Esophagus squamous epithelium (tissue), 4 donors: ENCODE measurements around the gene SRRM2.

Experiments used
- CTCF ChIP-seq, 6 experiments: fragments of 450-650 bp in 4 of 6; fragments of 200-600 bp in 2 of 6; sonication (generic) in 2 of 6; IDR thresholded peaks; one replicate each; pipeline ENCODE4 v1.5.1; 2016 to 2019; ENCODE audit warnings: antibody characterized with exemption in 6 of 6, mild to moderate bottlenecking in 4 of 6, moderate library complexity in 4 of 6
- POLR2A ChIP-seq, 4 donors: fragments of 450-650 bp; IDR thresholded peaks; one replicate each; pipeline ENCODE4 v1.6.1; 2017; ENCODE audit warnings: antibody characterized with exemption in 4 of 4, mild to moderate bottlenecking in 4 of 4, moderate library complexity in 3 of 4

DNA sequence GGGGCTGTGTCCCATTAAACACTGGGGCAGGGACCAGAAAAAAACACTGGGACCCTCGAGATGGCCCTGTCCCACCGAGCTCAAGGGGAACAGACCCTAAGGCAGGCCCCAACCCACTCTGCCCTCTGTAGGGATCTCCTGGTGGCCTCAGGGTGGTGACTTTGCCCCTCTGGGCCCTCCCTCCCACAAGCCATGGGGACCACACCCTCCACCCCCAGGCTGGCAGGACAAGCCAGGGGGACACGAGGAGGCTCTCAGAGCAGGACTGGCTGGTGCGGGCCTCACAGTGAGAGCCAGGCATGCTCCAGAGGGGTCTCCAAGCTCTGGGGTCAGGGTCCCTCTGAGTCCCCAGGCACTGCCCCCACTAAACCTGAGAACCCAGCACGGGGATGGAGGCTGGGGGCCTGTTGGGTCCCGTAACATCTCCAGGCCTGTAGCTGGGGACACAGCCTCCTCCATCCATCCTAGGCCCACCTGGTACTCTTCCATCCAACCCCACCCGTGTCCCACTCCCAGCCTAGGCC is 14.5 kb upstream of the SRRM2 start:
- TF ChIP-seq CTCF (IDR thresholded peaks at IDR 0.05) = no peak
- no peak for TF ChIP-seq POLR2A (IDR thresholded peaks at IDR 0.05)
